ENCODE data around the gene MDH1B.

DNA sequence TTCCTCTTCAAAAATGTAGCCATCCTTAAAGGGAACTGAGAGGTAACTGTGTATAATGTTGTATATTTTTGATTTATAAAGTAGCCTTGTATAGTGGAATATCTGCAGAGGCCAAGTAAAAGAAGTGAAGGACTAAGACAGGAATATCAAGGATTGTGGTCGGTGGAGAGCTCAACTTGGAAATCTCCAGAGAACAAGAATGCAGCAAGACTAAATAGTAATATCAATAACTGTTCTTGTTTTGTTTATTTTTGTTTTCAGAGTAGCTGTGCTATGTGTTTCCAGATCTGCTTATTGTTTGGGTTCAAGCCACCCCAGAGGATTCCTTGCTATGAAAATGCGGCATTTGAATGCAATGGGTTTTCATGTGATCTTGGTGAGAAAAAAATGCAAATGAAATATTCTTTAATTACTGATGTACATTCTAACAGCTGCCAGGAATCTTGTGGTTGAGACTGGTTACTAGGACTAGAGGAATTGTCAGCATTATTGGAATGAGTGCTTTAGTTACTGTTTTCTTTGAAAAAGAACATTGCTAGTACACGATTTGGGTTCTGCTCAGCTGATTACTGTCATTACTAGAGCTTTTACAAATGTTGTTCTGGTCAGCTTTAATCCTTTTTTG lies 25.3 kb upstream of the MDH1B start:
- TF ChIP-seq, protein P1, sequence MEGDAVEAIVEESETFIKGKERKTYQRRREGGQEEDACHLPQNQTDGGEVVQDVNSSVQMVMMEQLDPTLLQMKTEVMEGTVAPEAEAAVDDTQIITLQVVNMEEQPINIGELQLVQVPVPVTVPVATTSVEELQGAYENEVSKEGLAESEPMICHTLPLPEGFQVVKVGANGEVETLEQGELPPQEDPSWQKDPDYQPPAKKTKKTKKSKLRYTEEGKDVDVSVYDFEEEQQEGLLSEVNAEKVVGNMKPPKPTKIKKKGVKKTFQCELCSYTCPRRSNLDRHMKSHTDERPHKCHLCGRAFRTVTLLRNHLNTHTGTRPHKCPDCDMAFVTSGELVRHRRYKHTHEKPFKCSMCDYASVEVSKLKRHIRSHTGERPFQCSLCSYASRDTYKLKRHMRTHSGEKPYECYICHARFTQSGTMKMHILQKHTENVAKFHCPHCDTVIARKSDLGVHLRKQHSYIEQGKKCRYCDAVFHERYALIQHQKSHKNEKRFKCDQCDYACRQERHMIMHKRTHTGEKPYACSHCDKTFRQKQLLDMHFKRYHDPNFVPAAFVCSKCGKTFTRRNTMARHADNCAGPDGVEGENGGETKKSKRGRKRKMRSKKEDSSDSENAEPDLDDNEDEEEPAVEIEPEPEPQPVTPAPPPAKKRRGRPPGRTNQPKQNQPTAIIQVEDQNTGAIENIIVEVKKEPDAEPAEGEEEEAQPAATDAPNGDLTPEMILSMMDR (conservative IDR thresholded peaks at IDR 0.05; ENCODE audit: low read length), result no peak
- no peak for TF ChIP-seq EZH2phosphoT487 (IDR thresholded peaks at IDR 0.05; ENCODE audit: borderline replicate concordance)
